DND-41 (cell line): Measurements from ENCODE around the gene MOB3B.

Experiments used
- ATAC-seq: fragments of 200-7000 bp; cut with Tn5 transposase; 3 replicates; pipeline ENCODE4 v1.9.1; 2021; ENCODE audit warnings: low read depth; ENCODE audit not compliant: insufficient read depth
- DNase-seq: peaks from one replicate; pipeline ENCODE4 v3.0.0-alpha.2; 2020
- H2AFZ ChIP-seq: 2 replicates; pipeline ENCODE4 v1.6.0; 2012; ENCODE audit warnings: low read depth, low read length
- H3K27ac ChIP-seq: 2 replicates; pipeline ENCODE4 v1.5.1; 2012; ENCODE audit warnings: low read length, inconsistent platforms
- H3K27me3 ChIP-seq: fragments of 200-600 bp; sonication (generic); 2 replicates; pipeline ENCODE4 v1.6.0; 2012; ENCODE audit warnings: low read length, mild to moderate bottlenecking, inconsistent platforms; ENCODE audit not compliant: insufficient read depth, poor library complexity
- H3K36me3 ChIP-seq: 2 replicates; pipeline ENCODE4 v1.5.1; 2012; ENCODE audit warnings: low read length, inconsistent platforms; ENCODE audit not compliant: insufficient read depth
- H3K4me1 ChIP-seq: 2 replicates; pipeline ENCODE4 v1.5.1; 2012; ENCODE audit warnings: mild to moderate bottlenecking, low read length; ENCODE audit not compliant: insufficient read depth
- H3K4me2 ChIP-seq: 2 replicates; pipeline ENCODE4 v1.6.0; 2012; ENCODE audit warnings: mild to moderate bottlenecking, moderate library complexity, low read length, inconsistent platforms; ENCODE audit not compliant: insufficient read depth
- H3K4me3 ChIP-seq, 2 experiments: fragments of 200-600 bp in 1 of 2; shearing (Covaris generic) in 1 of 2; 2 replicates each; pipeline ENCODE4 v1.5.1; 2012 to 2016; ENCODE audit warnings: inconsistent platforms in 2 of 2, low read length in 2 of 2, mild to moderate bottlenecking in 2 of 2, low read depth in 1 of 2, moderate library complexity in 1 of 2
- H3K79me2 ChIP-seq: 2 replicates; pipeline ENCODE4 v1.6.0; 2012; ENCODE audit warnings: low read length, inconsistent platforms; ENCODE audit not compliant: insufficient read depth
- H3K9ac ChIP-seq: 2 replicates; pipeline ENCODE4 v1.6.0; 2012; ENCODE audit warnings: low read depth, mild to moderate bottlenecking, inconsistent platforms, low read length, moderate library complexity
- H3K9me3 ChIP-seq: 2 replicates; pipeline ENCODE4 v1.5.1; 2012; ENCODE audit warnings: low read length, moderate library complexity, mild to moderate bottlenecking, inconsistent platforms; ENCODE audit not compliant: insufficient read depth, severe bottlenecking
- H4K20me1 ChIP-seq: 2 replicates; pipeline ENCODE4 v1.6.0; 2012; ENCODE audit warnings: low read length; ENCODE audit not compliant: insufficient read depth
- CTCF ChIP-seq: IDR thresholded peaks from 2 replicates; pipeline ENCODE4 v1.5.1; 2012; ENCODE audit warnings: borderline replicate concordance, low read length, moderate library complexity, mild to moderate bottlenecking; ENCODE audit not compliant: poor library complexity, severe bottlenecking; ENCODE audit errors: extremely low read depth
- EZH2 ChIP-seq: IDR thresholded peaks from 3 replicates; pipeline ENCODE4 v1.6.1; 2012; ENCODE audit warnings: borderline replicate concordance, low read depth, mild to moderate bottlenecking, moderate library complexity, low read length, inconsistent platforms; ENCODE audit not compliant: severe bottlenecking

Gene MOB3B

GRCh38 chr9:27382975-27383374 is 146.6 kb downstream of the MOB3B start:
- no peak for TF ChIP-seq EZH2
- no peak for TF ChIP-seq CTCF
- no peaks in the 10 kb centered on the region for H3K27me3 ChIP-seq
- H3K4me3 ChIP-seq = no peak overlapping the region
- no peak overlapping the region for H3K9ac ChIP-seq
- no peaks in the 10 kb centered on the region for H3K4me1 ChIP-seq
- H3K36me3 ChIP-seq = no peaks in the 10 kb centered on the region
- DNase-seq = no peak
- H2AFZ ChIP-seq = no peak overlapping the region
- H4K20me1 ChIP-seq = no peaks in the 10 kb centered on the region
- no peak overlapping the region for H3K27ac ChIP-seq
- ATAC-seq = no peak
- no peaks in the 10 kb centered on the region for H3K9me3 ChIP-seq
- H3K4me2 ChIP-seq = no peak overlapping the region
- no peaks in the 10 kb centered on the region for H3K79me2 ChIP-seq

- H3K27me3 ChIP-seq = no peaks in the 10 kb centered on the region
- H3K4me2 ChIP-seq = no peak overlapping the region
- H3K9me3 ChIP-seq = no peaks in the 10 kb centered on the region
- ATAC-seq = no peak
- no peak overlapping the region for H3K9ac ChIP-seq
- H3K79me2 ChIP-seq = no peaks in the 10 kb centered on the region
- no peak overlapping the region for H3K27ac ChIP-seq
- no peak for TF ChIP-seq EZH2
- TF ChIP-seq CTCF = no peak
- no peak for DNase-seq
- no peaks in the 10 kb centered on the region for H3K36me3 ChIP-seq
- no peaks in the 10 kb centered on the region for H4K20me1 ChIP-seq
- no peak overlapping the region for H3K4me3 ChIP-seq
- no peaks in the 10 kb centered on the region for H3K4me1 ChIP-seq
- H2AFZ ChIP-seq = no peak overlapping the region
These were observed 147.3 kb downstream of the MOB3B start for GRCh38 chr9:27382308-27382707.

GRCh38 chr9:27379311-27380251 is 150.0 kb downstream of the MOB3B start:
- no peak overlapping the region for H3K4me2 ChIP-seq

More at GRCh38 chr9:27379311-27380251, 150.0 kb downstream of the MOB3B start:
- Histone ChIP-seq H3K9me3 (no peaks in the 10 kb centered on the region), H4K20me1 (no peaks in the 10 kb centered on the region), H3K79me2 (no peaks in the 10 kb centered on the region), H3K9ac (no peak overlapping the region), H3K36me3 (no peaks in the 10 kb centered on the region), H3K4me3 (no peak overlapping the region), H2AFZ (no peak overlapping the region), H3K4me1 (no peaks in the 10 kb centered on the region), H3K27ac (no peak overlapping the region), H3K27me3 (no peaks in the 10 kb centered on the region)
- TF ChIP-seq EZH2 = no peak
- TF ChIP-seq CTCF = no peak
- DNase-seq (no peak), ATAC-seq (no peak)
